Muscle layer of colon (tissue), 2 donors: ENCODE results near the gene TTC39B.

Source experiments
- H3K27ac ChIP-seq: one replicate; pipeline ENCODE4 v1.7.0; 2013; ENCODE audit warnings: low read depth, mild to moderate bottlenecking, low read length, moderate library complexity
- H3K27me3 ChIP-seq, 2 donors: one replicate each; pipeline ENCODE4 v1.7.0; 2013; ENCODE audit warnings: low read length in 2 of 2, mild to moderate bottlenecking in 2 of 2; ENCODE audit not compliant: insufficient read depth in 2 of 2, control insufficient read depth in 1 of 2
- H3K36me3 ChIP-seq: one replicate; pipeline ENCODE4 v1.7.0; 2013; ENCODE audit warnings: mild to moderate bottlenecking, low read length; ENCODE audit not compliant: insufficient read depth
- H3K4me1 ChIP-seq: one replicate; pipeline ENCODE4 v1.7.0; 2013; ENCODE audit warnings: mild to moderate bottlenecking, low read length; ENCODE audit not compliant: insufficient read depth
- H3K4me3 ChIP-seq, 2 donors: one replicate each; pipeline ENCODE4 v1.7.0; 2013; ENCODE audit warnings: low read length in 2 of 2, low read depth in 1 of 2, mild to moderate bottlenecking in 1 of 2, moderate library complexity in 1 of 2
- H3K9ac ChIP-seq: one replicate; pipeline ENCODE4 v1.7.0; 2013; ENCODE audit warnings: low read length
- H3K9me3 ChIP-seq: one replicate; pipeline ENCODE4 v1.7.0; 2013; ENCODE audit warnings: mild to moderate bottlenecking, low read length
- donor health status: abdominal sarcoma.
- donor health status: Adenocarcinoma of cecum.

Gene TTC39B

DNA sequence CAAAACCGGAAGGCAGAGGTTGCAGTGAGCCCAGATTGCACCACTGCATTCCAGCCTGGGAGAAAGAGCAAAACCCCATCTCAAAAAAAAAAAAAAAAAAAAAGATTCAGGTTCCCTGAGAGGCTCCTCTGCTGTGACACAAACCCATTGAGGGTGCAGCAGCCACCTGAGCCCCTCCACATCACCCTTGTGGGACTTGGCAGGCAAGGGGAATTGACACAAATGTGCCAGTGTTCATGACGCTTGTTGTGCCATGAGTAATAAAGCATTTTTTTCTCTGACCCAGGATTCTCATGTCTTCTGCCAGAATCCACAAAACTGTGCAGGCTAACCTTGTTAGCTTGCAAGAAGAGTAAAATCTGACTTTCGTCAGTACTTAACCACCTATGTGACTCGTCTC, 149.6 kb downstream of the TTC39B start:
- Histone ChIP-seq H3K27me3 (no peaks in the 10 kb centered on the region), H3K27ac (no peak overlapping the region), H3K4me1 (peaks cover 12% of the 10 kb centered on the region), H3K9ac (no peak overlapping the region), H3K9me3 (no peaks in the 10 kb centered on the region), H3K4me3 (no peak overlapping the region), H3K36me3 (no peaks in the 10 kb centered on the region)

DNA sequence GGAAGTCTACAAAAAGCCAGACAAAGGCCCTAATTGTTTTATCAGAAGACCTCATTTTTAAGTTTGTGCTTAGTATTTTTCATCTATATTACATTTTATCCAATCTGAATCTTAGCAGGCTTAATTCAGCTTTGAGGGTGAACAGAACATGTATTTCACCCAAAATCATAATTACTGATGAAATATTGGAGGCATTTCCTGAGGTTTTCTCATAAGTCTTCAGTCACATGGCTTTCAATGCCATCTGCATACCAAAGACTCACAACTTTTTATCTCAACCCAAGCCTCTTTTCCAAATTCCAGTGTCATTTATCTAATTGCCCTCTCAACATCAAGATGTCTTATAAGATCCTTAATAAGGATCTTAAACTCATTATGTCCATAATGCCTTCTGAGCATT, 150.8 kb downstream of the TTC39B start:
- peaks cover 12% of the 10 kb centered on the region for H3K4me1 ChIP-seq

DNA sequence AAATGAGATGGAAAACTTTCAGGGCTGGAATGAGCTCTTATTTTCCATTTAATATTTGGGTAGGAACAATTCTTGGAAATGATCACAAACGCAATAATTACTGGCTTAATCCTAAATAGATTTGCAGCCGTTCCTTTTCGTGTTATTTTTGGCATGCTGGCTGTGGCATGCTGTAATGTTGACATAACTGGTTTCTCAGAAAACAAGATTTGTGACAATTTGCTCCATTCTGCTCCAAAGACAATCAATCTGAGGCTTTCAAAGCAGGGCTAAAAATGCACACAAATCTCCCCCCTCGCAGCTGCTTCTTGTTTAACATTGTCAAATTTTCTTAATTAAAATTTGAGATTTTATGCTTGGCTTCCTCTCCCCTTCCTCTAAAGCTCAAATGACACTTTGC, 151.2 kb downstream of the TTC39B start:
- Histone ChIP-seq H3K27ac (no peak overlapping the region), H3K9me3 (no peaks in the 10 kb centered on the region), H3K36me3 (no peaks in the 10 kb centered on the region)

More for the DNA sequence above, 150.8 kb downstream of the TTC39B start:
- Histone ChIP-seq H3K27ac (no peak overlapping the region), H3K9ac (no peak overlapping the region), H3K36me3 (no peaks in the 10 kb centered on the region), H3K9me3 (no peaks in the 10 kb centered on the region), H3K4me3 (no peak overlapping the region), H3K27me3 (no peaks in the 10 kb centered on the region)

DNA sequence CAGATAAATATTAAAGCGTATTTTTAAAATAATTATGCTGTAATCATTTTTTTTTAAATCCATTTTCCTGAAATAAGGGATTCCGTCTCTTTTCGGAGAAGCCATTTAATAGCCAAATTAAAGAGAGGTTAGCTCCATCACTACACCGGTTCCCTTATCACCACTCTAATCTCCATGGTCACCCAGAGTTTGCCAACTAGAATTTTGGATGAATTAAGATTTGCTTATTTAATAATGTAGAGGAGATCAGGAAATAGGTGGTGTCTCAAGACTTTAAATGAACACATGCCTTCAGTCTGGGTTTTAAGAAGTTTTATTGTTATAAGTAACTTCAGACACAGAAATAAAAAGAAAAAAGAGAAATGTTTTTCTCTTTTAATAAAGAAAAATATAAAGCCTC, 151.7 kb downstream of the TTC39B start:
- Histone ChIP-seq H3K4me3 (no peak overlapping the region), H3K36me3 (no peaks in the 10 kb centered on the region), H3K27me3 (no peaks in the 10 kb centered on the region), H3K9ac (no peak overlapping the region), H3K9me3 (no peaks in the 10 kb centered on the region), H3K4me1 (peaks cover 12% of the 10 kb centered on the region), H3K27ac (no peak overlapping the region)

More for the DNA sequence above, 151.2 kb downstream of the TTC39B start:
- Histone ChIP-seq H3K27me3 (no peaks in the 10 kb centered on the region), H3K4me1 (peaks cover 12% of the 10 kb centered on the region), H3K4me3 (no peak overlapping the region), H3K9ac (no peak overlapping the region)

DNA sequence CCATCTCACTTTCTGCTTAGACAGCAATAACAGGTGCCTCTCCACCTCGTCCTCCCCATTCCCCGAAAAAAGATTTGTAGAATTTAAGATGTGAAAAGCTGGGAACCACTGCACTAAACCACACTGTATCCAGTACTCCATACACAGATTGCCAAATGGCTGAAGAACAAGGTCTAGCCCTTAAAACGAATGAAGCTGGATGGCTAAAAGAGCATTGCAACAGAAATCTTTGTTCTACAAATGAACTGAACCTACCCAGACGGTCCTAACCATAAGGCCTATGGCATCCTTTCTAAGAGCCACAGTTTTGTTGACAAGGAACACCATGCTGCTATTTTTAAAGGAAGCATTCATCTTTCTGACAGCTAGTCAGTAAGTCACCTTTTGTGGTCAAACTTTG, 152.3 kb downstream of the TTC39B start:
- no peaks in the 10 kb centered on the region for H3K9me3 ChIP-seq
- H3K27me3 ChIP-seq = no peaks in the 10 kb centered on the region
- H3K9ac ChIP-seq = no peak overlapping the region
- H3K36me3 ChIP-seq = no peaks in the 10 kb centered on the region
- peaks cover 12% of the 10 kb centered on the region for H3K4me1 ChIP-seq
- H3K4me3 ChIP-seq = no peak overlapping the region
- H3K27ac ChIP-seq = peak overlapping the region; percentile 24

DNA sequence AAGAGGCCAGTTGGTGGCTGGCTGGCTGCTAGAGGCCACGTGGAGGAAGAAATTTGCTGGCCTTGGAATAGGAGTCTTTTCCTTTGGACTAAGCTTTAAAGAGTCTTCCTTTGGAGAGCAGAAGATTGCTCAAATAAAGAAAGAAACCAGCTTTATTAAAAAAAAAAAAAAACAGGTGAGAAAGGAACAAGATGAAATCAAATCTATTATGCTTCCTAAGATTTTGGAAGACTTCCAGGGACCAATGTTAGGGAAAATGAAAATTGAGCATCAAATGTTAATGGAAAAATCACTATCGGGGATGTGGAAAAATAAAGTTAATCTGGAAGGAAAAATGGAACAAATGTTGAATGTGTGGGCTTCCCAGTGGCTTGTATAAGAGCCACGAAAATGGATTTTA, 153.1 kb downstream of the TTC39B start:
- H3K27ac ChIP-seq = no peak overlapping the region
- H3K4me1 ChIP-seq = peaks cover 12% of the 10 kb centered on the region
- H3K4me3 ChIP-seq = no peak overlapping the region
- H3K9ac ChIP-seq = no peak overlapping the region
- H3K9me3 ChIP-seq = no peaks in the 10 kb centered on the region
- no peaks in the 10 kb centered on the region for H3K36me3 ChIP-seq
- no peaks in the 10 kb centered on the region for H3K27me3 ChIP-seq

DNA sequence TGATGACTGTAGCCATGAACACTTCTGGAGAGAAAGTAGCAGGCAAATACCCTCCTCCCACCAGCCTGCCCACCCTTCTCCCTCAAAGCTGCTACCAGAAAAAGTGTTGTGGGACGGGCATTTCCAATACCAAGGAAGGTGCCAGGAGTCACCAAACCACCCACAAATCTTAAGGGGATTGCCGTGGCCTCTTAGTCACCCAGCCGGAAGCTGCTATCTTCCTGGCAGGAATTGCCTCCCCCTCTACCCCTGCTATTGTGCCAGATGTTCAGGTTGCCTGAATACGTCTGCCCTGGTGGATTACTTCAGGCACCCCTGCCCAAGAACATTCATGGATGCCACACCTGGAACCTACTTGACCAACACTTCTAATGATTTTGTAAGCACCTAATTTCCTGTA, 156.1 kb downstream of the TTC39B start:
- Histone ChIP-seq H3K36me3 (no peaks in the 10 kb centered on the region), H3K9ac (no peak overlapping the region), H3K4me3 (no peak overlapping the region), H3K27me3 (no peaks in the 10 kb centered on the region), H3K27ac (no peak overlapping the region), H3K9me3 (no peaks in the 10 kb centered on the region), H3K4me1 (peaks cover 6% of the 10 kb centered on the region)

DNA sequence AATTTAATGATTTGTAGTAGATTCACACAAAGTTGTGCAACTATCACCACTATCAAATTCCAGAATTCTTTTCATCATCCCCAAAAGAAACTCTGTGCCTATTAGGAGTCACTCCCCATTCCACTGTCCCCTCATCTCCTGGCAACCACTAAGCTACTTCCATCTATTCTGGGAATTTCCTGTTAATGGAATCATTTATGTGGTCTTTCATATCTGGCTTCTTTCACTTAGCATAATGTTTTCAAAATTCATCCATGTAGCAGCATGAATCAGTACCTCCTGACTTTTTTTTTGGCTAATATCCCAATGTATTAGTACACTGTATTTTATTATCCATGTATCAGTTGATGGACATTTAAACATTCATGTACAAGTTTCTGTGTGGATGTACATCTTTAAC, 157.6 kb downstream of the TTC39B start:
- no peak overlapping the region for H3K4me3 ChIP-seq
- peaks cover under 1% of the 10 kb centered on the region for H3K4me1 ChIP-seq
- no peaks in the 10 kb centered on the region for H3K9me3 ChIP-seq
- H3K27ac ChIP-seq = no peak overlapping the region
- no peaks in the 10 kb centered on the region for H3K36me3 ChIP-seq
- H3K9ac ChIP-seq = no peak overlapping the region
- no peaks in the 10 kb centered on the region for H3K27me3 ChIP-seq

DNA sequence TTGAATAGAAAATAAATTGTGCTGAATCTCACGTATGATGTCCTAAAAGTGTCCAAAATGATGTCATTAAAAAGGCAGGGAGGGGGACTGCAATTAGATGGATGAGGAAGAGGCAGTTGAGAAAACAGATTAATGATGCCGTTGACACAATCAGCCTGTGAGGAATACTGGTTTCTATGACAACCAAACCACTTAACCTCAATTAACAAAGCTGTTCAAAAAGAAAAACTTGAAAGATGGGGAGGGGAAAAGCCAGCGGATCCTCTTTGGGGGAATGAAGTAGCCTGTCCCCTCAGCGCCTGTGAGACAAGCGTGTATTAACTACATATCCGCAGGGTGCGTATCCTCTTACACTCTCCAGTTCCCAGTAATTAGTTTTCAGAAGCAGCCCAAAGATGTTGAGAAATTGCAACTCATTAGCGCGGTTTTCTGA, 160.7 kb downstream of the TTC39B start:
- no peak overlapping the region for H3K27ac ChIP-seq
- no peak overlapping the region for H3K4me3 ChIP-seq
- no peak overlapping the region for H3K9ac ChIP-seq
- H3K4me1 ChIP-seq = no peaks in the 10 kb centered on the region
- no peaks in the 10 kb centered on the region for H3K36me3 ChIP-seq
- no peaks in the 10 kb centered on the region for H3K9me3 ChIP-seq
- no peaks in the 10 kb centered on the region for H3K27me3 ChIP-seq

DNA sequence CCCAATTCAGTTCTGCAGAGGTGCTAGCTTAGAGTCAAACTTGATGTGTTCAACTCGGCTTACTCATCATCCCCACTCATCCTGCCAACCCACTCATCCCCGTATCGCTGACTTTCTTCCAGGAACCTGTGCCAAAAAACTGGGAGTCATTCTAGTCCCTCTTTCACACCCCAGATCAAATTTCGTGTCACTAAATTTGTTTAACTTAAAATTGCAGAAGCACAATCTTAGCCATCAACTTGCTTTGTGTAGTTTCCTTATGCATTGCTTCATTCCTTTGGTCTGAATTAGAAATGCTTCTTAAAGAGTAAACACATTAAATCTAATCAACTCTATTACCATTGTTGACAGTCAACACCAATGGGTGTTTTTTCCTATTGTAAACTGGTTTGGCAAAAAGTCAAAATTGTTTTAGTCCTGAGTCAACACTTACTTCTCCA, 162.4 kb downstream of the TTC39B start:
- no peaks in the 10 kb centered on the region for H3K36me3 ChIP-seq
- peaks cover 10% of the 10 kb centered on the region for H3K4me1 ChIP-seq
- H3K4me3 ChIP-seq = no peak overlapping the region
- no peak overlapping the region for H3K27ac ChIP-seq
- H3K9ac ChIP-seq = no peak overlapping the region
- no peaks in the 10 kb centered on the region for H3K9me3 ChIP-seq
- no peaks in the 10 kb centered on the region for H3K27me3 ChIP-seq

DNA sequence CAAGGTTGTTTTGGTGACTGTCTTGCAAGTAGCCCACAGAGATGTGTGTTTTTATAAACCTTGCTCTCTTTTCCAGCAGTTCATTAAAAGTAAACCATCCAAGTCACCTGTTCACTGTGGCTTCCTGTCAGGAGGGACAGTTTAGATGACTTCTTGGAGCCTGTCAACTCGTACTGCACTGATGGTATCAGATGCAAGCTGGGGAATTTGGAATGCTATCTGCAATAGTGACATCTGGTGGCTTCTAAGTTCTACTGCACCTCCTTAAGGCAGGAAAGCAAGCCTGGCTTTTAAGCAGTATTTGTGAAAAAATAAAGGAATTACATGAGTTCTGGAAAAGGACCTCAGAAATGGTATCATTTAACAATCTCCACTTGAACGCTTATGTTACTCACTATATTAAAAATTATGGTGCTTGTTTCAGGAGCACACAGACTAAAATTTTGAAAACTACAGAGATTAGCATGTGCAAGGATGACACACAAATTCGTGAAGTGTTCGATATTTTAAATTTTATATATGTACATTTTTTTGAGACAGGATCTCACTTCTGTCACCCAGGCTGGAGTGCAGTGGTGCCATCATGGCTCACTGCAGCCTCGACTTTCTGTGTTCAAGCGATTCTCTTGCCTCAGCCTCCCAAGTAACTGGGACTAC, 164.0 kb downstream of the TTC39B start:
- Histone ChIP-seq H3K27ac (no peak overlapping the region), H3K4me1 (peaks cover 10% of the 10 kb centered on the region), H3K27me3 (no peaks in the 10 kb centered on the region), H3K4me3 (no peak overlapping the region), H3K9ac (no peak overlapping the region), H3K36me3 (no peaks in the 10 kb centered on the region), H3K9me3 (no peaks in the 10 kb centered on the region)

DNA sequence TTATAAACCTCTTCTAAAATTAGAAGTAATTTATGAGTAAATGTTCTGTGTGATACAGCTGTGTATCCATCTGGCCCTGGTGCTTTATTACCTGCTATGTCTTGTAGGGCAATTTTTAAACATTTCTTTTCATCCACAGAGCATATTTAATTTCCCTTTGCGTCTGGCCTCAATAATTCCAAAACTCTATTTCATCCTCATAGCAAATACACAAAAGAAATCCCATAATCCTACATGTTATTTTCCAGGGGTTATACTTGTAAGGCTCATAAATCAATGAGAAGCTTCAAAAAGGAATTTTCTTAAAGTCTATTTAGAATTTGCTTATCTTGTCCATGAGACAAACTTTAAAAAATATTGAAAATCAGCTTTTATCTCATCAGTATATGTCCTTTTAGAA, 167.0 kb downstream of the TTC39B start:
- H3K36me3 ChIP-seq = no peaks in the 10 kb centered on the region
- H3K4me1 ChIP-seq = peaks cover 10% of the 10 kb centered on the region
- no peak overlapping the region for H3K4me3 ChIP-seq
- no peak overlapping the region for H3K9ac ChIP-seq
- H3K9me3 ChIP-seq = no peaks in the 10 kb centered on the region
- H3K27me3 ChIP-seq = no peaks in the 10 kb centered on the region
- H3K27ac ChIP-seq = no peak overlapping the region
